Activated T-helper 1 cell treated with anti-CD3 and anti-CD28 coated beads, Interleukin-2, amount 50 U/mL, for 16 hours (primary cell): ENCODE results near the gene IL25.

Source experiments
- DNase-seq, 2 donors: peaks; one replicate each; pipeline ENCODE4 v3.0.0-alpha.2; 2020; ENCODE audit warnings: low read depth in 1 of 2, low spot score in 1 of 2

IL25 gene

GRCh38 chr14:23353433-23353780 lies 19.2 kb upstream of the IL25 start:
- no peak for DNase-seq

GRCh38 chr14:23354990-23355389 lies 17.6 kb upstream of the IL25 start:
- DNase-seq, result no peak

GRCh38 chr14:23355871-23356435 lies 16.7 kb upstream of the IL25 start:
- DNase-seq, result no peak

- DNase-seq, result no peak
Observed at GRCh38 chr14:23356662-23357061, 15.9 kb upstream of the IL25 start.

- no peak for DNase-seq
Observed at GRCh38 chr14:23357261-23357660, 15.3 kb upstream of the IL25 start.

GRCh38 chr14:23358042-23358441 lies 14.6 kb upstream of the IL25 start:
- DNase-seq, result no peak

GRCh38 chr14:23358553-23359166 lies 13.9 kb upstream of the IL25 start:
- no peak for DNase-seq

- no peak for DNase-seq
Observed at GRCh38 chr14:23359167-23359626, 13.4 kb upstream of the IL25 start.

- DNase-seq, result no peak
Observed at GRCh38 chr14:23359722-23360447, 12.7 kb upstream of the IL25 start.

- DNase-seq, result no peak
Observed at GRCh38 chr14:23360496-23360895, 12.1 kb upstream of the IL25 start.

GRCh38 chr14:23361320-23361719 lies 11.3 kb upstream of the IL25 start:
- no peak for DNase-seq

GRCh38 chr14:23361763-23362162 lies 10.8 kb upstream of the IL25 start:
- DNase-seq, result no peak

GRCh38 chr14:23362200-23362599 lies 10.4 kb upstream of the IL25 start:
- no peak for DNase-seq

- DNase-seq, result no peak
Observed at GRCh38 chr14:23364164-23365035, 8.2 kb upstream of the IL25 start.

GRCh38 chr14:23365036-23365731 lies 7.4 kb upstream of the IL25 start, which contains the start of gene EFS:
TSS of gene EFS (minus strand) at chr14:23365172. CDS start at chr14:23365025, 147 bp downstream.
- no peak for DNase-seq

GRCh38 chr14:23365732-23366425 lies 6.7 kb upstream of the IL25 start:
- DNase-seq, result no peak

GRCh38 chr14:23366426-23366921 lies 6.1 kb upstream of the IL25 start:
- no peak for DNase-seq

- DNase-seq, result no peak
Observed at GRCh38 chr14:23370221-23370620, 2.4 kb upstream of the IL25 start.

- no peak for DNase-seq
Observed at GRCh38 chr14:23371865-23372264, 744 bp upstream of the IL25 start.

- DNase-seq, result no peak
Observed at GRCh38 chr14:23373041-23373440, 432 bp downstream of the IL25 start.
